ENCODE data around the gene RCL1.

The RCL1 gene

GRCh38 chr9:4821133-4821532 is 28.4 kb downstream of the RCL1 start:
- no peak for ATAC-seq

DNA sequence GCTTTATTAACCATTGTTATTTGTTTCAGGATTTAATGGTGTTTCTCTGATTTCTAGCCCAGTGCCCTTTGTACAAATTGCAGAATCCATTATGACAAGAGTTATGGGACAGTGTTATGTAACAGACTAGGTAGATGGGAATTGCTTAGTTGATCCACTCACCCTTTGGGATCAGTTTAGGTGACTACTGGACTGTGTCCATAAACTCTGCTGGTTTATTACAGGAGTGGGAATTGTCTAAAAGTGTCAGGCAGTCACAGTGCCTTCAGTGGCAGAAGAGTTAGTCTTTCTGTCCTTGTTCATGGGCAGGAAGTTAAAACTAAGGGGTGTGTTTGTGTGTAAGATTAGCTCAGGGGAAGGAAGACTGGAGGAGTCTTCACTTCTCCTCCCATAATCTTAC is 29.3 kb downstream of the RCL1 start:
- no peak for ATAC-seq
- no peak for TF ChIP-seq TOX (CRISPR knock-in tag; IDR thresholded peaks at IDR 0.05; ENCODE audit: borderline replicate concordance)
- TF ChIP-seq ESRRG (CRISPR knock-in tag; IDR thresholded peaks at IDR 0.05), result no peak
- TF ChIP-seq ZFP3 (CRISPR knock-in tag; IDR thresholded peaks at IDR 0.05), result no peak

More at GRCh38 chr9:4821133-4821532, 28.4 kb downstream of the RCL1 start:
- TF ChIP-seq ZNF70 (CRISPR knock-in tag; IDR thresholded peaks at IDR 0.05) (no peak), PPARA (CRISPR knock-in tag; IDR thresholded peaks at IDR 0.05; ENCODE audit: borderline replicate concordance) (no peak), RARB (CRISPR knock-in tag; IDR thresholded peaks at IDR 0.05) (no peak), CREB5 (CRISPR knock-in tag; IDR thresholded peaks at IDR 0.05; ENCODE audit: low read depth) (no peak), ISL1 (CRISPR knock-in tag; IDR thresholded peaks at IDR 0.05) (no peak)
- TF ChIP-seq, protein P1, sequence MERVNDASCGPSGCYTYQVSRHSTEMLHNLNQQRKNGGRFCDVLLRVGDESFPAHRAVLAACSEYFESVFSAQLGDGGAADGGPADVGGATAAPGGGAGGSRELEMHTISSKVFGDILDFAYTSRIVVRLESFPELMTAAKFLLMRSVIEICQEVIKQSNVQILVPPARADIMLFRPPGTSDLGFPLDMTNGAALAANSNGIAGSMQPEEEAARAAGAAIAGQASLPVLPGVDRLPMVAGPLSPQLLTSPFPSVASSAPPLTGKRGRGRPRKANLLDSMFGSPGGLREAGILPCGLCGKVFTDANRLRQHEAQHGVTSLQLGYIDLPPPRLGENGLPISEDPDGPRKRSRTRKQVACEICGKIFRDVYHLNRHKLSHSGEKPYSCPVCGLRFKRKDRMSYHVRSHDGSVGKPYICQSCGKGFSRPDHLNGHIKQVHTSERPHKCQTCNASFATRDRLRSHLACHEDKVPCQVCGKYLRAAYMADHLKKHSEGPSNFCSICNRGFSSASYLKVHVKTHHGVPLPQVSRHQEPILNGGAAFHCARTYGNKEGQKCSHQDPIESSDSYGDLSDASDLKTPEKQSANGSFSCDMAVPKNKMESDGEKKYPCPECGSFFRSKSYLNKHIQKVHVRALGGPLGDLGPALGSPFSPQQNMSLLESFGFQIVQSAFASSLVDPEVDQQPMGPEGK (CRISPR knock-in tag; IDR thresholded peaks at IDR 0.05; ENCODE audit: borderline replicate concordance), result no peak

- peak; percentile 22; the same call in 1 of the 2 replicates for TF ChIP-seq ZC3H10 (CRISPR knock-in tag; IDR thresholded peaks at IDR 0.05)
- no peak for TF ChIP-seq GLIS3 (CRISPR knock-in tag; IDR thresholded peaks at IDR 0.05)
- 0 out of 2 replicates have a peak, but pooled peaks have one; percentile 30 for TF ChIP-seq CREB5 (CRISPR knock-in tag; IDR thresholded peaks at IDR 0.05; ENCODE audit: low read depth)
- TF ChIP-seq ZFP3 (CRISPR knock-in tag; IDR thresholded peaks at IDR 0.05), result peak; percentile 74; the same call in 1 of the 2 replicates
- peak; percentile 73 for TF ChIP-seq ISL1 (CRISPR knock-in tag; IDR thresholded peaks at IDR 0.05)
- no peak for TF ChIP-seq TSHZ2 (CRISPR knock-in tag; IDR thresholded peaks at IDR 0.05)
- ATAC-seq, result peak; percentile 86
Observed at GRCh38 chr9:4826417-4827166, 33.8 kb downstream of the RCL1 start.

- ATAC-seq, result no peak
- TF ChIP-seq CREB5 (CRISPR knock-in tag; IDR thresholded peaks at IDR 0.05; ENCODE audit: low read depth) (no peak), ZNF8 (CRISPR knock-in tag; IDR thresholded peaks at IDR 0.05) (no peak), CSDC2 (CRISPR knock-in tag; IDR thresholded peaks at IDR 0.05) (no peak), TSHZ2 (CRISPR knock-in tag; IDR thresholded peaks at IDR 0.05) (no peak), ARNTL (CRISPR knock-in tag; IDR thresholded peaks at IDR 0.05; ENCODE audit: borderline replicate concordance, low read depth) (no peak), ZNF565 (CRISPR knock-in tag; conservative IDR thresholded peaks at IDR 0.05; ENCODE audit: low read depth) (no peak), RARB (CRISPR knock-in tag; IDR thresholded peaks at IDR 0.05) (no peak), ZC3H10 (CRISPR knock-in tag; IDR thresholded peaks at IDR 0.05) (no peak), ESRRG (CRISPR knock-in tag; IDR thresholded peaks at IDR 0.05) (no peak), ZFP3 (CRISPR knock-in tag; IDR thresholded peaks at IDR 0.05) (no peak), PPARA (CRISPR knock-in tag; IDR thresholded peaks at IDR 0.05; ENCODE audit: borderline replicate concordance) (no peak), ZFP30 (CRISPR knock-in tag; IDR thresholded peaks at IDR 0.05) (no peak)
- TF ChIP-seq, protein P2, sequence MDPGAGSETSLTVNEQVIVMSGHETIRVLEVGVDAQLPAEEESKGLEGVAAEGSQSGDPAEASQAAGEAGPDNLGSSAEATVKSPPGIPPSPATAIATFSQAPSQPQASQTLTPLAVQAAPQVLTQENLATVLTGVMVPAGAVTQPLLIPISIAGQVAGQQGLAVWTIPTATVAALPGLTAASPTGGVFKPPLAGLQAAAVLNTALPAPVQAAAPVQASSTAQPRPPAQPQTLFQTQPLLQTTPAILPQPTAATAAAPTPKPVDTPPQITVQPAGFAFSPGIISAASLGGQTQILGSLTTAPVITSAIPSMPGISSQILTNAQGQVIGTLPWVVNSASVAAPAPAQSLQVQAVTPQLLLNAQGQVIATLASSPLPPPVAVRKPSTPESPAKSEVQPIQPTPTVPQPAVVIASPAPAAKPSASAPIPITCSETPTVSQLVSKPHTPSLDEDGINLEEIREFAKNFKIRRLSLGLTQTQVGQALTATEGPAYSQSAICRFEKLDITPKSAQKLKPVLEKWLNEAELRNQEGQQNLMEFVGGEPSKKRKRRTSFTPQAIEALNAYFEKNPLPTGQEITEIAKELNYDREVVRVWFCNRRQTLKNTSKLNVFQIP (CRISPR knock-in tag; IDR thresholded peaks at IDR 0.05; ENCODE audit: borderline replicate concordance, low read depth), result no peak
- TF ChIP-seq, protein P3, sequence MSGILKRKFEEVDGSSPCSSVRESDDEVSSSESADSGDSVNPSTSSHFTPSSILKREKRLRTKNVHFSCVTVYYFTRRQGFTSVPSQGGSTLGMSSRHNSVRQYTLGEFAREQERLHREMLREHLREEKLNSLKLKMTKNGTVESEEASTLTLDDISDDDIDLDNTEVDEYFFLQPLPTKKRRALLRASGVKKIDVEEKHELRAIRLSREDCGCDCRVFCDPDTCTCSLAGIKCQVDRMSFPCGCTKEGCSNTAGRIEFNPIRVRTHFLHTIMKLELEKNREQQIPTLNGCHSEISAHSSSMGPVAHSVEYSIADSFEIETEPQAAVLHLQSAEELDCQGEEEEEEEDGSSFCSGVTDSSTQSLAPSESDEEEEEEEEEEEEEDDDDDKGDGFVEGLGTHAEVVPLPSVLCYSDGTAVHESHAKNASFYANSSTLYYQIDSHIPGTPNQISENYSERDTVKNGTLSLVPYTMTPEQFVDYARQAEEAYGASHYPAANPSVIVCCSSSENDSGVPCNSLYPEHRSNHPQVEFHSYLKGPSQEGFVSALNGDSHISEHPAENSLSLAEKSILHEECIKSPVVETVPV (CRISPR knock-in tag; IDR thresholded peaks at IDR 0.05), result no peak
Observed at GRCh38 chr9:4827224-4827623, 34.5 kb downstream of the RCL1 start.
